Fibroblast of skin of right biceps (primary cell): ENCODE measurements around the gene F8.
"Not testable (repeated sequence)": the region's sequence is repeated elsewhere in the genome, so short reads cannot be mapped to it uniquely, and the experiment has no call there.

Source experiments
- DNase-seq: peaks from one replicate; pipeline ENCODE4 v3.0.0-alpha.2; 2013

F8 gene

DNA sequence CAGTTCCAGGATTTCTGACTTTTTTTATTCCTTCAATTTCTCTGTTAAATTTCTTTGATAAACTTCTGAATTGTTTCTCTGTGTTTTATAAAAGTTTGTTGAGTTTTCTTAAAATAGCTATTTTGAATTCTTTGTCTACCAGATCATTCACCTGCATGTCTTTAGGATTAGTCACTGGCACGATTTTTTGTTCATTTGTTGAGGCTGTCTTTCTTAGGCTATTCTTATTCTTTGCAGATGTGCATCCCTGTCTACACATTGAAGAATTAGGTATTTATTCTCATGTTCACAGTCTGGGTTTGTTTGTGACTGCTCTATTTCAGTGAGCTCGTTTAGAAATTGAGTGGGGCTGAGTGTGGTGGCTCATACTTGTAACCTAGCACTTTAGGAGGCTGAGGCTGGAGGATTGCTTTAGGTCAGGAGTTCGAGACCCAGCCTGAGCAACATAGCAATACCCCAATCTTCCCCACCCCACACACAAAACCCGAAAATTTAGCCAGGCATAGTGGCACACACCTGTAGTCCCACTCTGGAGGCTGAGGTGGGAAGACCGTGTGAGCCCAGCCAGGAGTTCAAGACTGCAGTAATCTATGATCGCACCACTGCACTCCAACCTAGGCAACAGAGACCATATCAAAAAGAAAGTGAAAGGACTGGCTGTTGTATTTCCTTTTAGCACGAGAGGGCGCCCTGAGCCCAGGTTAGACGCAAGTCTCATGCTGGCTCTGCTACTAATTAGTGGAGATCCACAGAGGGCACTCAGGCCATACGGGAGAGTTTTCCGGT is 42.0 kb downstream of the F8 start:
- DNase-seq: peak; percentile 60

DNA sequence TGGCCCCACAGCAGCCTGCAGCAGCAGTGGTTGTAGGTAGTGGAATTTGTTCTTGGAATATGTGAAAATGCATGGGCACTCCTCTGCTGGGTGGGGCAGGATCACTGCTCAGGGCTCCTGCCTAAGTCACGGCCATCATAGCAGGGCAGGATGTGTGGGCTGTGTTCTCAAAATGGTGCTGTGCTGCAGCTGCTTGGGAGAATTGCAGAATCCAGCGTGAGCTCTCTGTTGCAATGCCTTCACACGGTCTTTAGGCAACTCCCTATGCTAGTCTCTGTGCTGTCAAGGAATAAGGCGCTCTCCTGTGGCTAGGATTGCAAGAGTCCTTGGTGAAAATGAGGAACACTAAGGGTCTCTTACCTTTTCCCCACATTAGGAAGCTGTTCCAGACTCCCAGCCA is 42.9 kb downstream of the F8 start:
- DNase-seq: no peak

DNA sequence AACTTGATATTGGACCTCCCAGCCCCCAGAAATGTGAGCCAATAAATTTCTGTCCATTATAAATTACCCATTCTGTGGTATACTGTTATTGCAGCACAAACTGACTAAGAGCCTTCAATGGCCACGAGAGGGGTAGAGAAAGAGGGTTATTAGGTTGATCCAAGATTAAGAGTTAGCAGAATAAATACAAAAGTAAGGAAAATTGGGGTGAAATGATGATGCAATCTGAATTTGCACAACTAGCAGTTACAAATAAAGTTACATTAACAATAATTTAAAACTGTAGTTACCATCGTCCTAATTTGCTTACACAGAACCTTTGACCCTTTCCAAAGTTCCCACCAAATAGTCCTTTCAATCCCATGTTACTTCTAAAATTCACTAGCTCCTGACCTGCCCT is 54.2 kb downstream of the F8 start:
- no peak for DNase-seq

DNA sequence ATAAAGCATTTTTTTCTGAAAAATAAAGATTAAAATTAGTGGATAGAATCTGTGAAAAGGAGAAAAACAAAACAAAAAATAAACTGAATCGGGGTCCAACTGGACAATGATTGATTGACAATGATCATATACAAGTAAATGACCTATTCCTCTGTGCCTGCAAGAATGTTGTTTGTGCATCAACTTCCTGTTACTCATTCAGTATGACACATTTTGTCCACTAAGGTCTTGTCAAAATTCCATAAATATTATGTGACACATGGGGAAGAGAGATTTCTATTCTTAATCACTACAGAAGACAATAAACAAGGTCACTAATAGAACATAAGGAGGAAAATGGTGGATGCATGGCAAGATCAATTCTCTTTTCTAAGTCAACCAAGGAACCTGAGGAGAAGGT is 54.9 kb downstream of the F8 start:
- peak; percentile 2 for DNase-seq

DNA sequence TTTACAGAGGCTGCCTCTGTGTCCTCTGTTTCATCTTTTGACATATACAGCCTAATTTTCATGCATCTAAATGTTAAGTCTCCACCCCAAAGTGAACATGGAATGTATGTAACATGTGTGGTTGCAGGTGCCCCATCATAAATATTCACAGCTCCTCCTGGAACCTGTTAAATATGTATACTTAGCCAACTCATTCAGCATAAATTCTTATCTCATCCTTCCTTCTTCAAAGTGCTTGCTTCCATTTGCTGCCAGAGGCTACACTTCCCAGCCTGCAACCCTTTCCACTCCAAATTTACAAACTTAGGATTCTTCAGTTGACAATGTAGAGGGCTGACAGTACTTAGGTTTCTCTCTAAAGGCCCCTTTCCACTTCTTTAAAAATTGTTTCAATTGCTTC is 60.6 kb downstream of the F8 start:
- DNase-seq: no peak

DNA sequence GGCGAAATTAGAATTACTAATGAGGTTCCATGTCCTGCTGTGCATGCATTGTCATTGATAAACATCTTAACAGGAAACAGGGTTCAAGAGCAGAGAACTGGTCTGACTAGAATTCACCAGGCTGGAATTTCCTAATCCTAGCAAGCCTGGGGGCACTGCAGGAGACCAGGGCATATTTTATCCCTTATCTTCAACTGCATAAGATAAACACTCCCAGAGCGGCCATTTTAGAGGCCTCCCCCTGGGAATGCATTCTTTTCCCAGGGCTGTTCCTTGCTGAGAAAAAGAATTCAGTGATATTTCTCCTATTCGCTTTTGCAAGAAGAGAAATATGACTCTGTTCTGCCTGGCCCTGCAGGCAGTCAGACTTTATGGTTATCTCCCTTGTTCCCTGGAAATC is 66.7 kb downstream of the F8 start:
- DNase-seq: not testable (repeated sequence)

DNA sequence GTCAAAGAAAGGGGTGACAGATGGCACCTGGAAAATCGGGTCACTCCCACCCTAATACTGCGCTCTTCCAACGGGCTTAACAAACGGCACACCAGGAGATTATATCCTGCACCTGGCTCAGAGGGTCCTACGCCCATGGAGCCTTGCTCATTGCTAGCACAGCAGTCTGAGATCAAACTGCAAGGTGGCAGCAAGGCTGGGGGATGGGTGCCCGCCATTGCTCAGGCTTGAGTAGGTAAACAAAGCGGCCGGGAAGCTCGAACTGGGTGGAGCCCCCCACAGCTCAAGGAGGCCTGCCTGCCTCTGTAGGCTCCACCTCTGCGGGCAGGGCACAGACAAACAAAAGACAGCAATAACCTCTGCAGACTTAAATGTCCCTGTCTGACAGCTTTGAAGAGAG is 83.3 kb downstream of the F8 start:
- not testable (repeated sequence) for DNase-seq

DNA sequence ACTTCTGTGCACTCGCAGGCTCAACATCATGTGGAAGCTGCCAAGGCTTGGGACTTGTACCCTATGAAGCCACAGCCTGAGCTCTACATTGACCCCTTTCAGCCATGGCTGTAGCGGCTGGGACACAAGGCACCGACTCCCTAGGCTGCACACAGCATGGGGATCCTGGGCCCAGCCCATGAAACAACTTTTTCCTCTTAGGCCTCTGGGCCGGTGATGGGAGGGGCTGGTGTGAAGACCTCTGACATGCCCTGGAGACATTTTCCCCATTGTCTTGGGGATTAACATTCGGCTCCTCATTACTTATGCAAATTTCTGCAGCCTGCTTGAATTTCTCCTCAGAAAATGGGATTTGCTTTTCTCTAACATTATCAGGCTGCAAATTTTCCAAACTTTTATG is 97.8 kb downstream of the F8 start:
- DNase-seq: not testable (repeated sequence)

DNA sequence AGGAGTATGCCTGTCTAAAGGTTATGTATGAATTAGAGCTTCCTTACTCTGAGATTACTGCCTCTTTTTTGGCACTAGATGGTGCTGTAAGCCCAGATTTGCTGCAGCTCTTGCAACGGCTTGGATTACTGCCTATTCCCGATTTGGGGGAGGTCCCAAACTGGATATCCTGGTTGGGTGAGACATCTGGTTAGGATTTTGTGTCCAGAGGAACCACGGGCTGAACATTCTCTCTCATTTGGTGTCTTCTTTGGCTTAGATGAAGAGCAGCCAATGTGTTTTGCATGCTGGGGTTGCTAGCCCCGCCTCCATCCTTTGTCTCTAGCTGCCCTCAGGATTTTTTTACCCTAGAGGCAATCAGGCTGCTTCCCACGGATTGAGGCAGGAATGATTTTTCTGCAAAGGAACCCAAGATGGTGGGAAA is 104.5 kb downstream of the F8 start:
- DNase-seq: peak; percentile 85

DNA sequence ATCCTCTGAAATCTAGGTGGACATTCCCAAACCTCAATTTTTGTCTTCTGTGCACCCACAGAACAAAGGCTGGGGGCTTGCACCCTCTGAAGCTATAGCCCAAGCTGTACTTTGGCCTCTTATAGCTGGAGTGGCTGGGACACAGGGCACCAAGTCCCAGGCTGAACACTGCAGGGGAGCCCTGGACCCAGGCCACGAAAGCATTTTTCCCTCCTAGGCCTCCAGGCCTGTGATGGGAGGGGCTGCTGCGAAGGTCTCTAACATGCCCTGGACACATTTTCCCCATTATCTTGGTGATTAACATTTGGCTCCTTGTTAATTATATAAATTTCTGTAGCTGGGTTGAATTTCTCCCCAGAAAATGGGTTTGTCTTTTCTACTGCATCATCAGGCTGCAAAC is 108.5 kb downstream of the F8 start:
- no peak for DNase-seq

DNA sequence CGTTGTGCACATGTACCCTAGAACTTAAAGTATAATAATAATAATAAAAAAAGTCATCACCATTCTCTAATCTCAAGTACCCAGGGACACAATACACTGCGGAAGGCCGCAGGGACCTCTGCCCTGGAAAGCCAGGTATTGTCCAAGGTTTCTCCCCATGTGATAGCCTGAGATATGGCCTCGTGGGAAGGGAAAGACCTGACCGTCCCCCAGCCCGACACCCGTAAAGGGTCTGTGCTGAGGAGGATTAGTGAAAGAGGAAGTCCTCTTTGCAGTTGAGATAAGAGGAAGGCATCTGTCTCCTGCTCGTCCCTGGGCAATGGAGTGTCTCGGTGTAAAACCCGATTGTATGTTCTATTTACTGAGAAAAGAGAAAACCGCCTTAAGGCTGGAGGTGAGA is 112.0 kb downstream of the F8 start:
- DNase-seq: not testable (repeated sequence)

DNA sequence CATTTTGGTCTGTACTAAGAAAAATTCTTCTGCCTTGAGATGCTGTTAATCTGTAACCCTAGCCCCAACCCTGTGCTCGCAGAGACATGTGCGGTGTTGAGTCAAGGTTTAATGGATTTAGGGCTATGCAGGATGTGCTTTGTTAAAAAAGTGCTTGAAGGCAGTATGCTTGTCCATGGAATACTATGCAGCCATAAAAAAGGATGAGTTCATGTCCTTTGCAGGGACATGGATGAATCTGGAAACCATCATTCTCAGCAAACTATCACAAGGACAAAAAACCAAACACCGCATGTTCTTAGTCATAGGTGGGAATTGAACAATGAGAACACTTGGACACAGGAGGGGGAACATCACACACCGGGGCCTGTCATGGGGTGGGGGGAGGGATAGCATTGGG is 112.5 kb downstream of the F8 start:
- DNase-seq: not testable (repeated sequence)

DNA sequence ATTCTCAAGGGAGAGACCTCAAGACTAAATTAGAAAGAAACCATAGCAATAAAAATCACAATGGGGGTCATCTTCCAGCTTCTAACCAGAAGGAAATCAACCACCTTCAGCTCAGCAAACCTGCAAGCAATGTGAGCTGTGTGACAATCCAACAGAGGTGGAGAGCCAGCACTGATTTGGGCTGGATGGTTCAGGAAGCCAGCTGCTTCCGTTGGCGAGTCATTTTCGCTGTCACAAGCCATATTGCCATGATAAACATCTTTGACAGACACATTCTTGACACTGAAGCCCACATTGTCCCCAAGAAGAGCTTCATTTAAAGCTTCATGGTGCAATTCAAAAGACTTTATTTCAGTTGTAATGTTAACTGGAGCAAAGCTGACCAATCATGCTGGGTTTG is 113.7 kb downstream of the F8 start:
- DNase-seq: no peak

DNA sequence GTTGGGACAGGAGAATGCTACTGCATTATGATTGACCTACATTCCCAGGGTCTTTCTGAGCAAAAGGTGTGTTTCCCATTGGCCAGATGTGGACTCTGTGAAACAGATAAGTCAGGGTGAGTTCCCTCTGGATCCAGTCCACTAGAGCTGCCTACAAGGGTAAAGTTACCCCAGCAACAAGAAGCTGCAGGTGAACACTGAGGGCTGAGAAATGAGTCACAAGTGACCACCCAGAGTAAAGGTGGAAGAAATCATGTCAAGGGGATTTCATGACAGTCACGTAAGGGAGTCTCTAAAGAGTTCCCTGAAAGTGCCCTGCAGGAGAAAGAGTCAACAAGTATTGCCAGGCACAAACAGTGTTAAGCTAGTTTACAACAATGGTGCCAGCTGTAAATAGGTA is 120.1 kb downstream of the F8 start:
- no peak for DNase-seq

DNA sequence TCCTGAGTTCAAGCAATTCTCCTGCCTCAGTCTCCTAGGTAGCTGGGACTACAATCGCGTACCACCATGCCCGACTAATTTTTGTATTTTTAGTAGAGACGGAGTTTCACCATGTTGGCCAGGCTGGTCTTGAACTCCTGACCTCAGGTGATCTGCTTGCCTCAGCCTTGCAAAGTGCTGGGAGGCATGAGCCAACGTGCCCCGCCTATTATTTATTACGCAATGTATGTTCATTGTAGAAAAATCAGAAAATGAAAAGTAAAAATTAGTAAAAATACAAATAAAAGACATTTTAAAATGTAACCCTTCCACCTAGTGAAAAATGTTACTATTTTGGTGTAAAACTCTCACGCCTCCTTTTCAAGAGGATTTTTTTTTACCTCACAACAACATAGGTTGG is 122.2 kb downstream of the F8 start:
- DNase-seq: no peak

DNA sequence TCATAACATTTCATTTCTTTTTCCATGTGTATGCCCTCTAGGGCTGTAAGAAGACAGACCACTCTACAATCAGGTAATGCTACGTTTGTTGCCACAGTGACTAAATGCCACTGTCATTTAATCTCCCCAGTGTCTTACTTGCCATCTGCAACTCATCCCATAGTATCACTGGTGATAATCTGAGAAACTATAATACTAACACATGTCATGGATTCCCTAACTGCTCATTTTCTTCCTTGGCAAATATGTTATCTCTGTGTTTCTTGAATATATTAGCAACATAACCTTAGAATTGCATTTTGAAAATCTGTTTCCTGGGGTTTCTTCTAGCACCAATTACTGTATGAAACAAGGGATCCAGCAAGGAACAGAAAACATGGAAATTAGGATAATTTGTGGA is 130.2 kb downstream of the F8 start:
- DNase-seq: no peak

DNA sequence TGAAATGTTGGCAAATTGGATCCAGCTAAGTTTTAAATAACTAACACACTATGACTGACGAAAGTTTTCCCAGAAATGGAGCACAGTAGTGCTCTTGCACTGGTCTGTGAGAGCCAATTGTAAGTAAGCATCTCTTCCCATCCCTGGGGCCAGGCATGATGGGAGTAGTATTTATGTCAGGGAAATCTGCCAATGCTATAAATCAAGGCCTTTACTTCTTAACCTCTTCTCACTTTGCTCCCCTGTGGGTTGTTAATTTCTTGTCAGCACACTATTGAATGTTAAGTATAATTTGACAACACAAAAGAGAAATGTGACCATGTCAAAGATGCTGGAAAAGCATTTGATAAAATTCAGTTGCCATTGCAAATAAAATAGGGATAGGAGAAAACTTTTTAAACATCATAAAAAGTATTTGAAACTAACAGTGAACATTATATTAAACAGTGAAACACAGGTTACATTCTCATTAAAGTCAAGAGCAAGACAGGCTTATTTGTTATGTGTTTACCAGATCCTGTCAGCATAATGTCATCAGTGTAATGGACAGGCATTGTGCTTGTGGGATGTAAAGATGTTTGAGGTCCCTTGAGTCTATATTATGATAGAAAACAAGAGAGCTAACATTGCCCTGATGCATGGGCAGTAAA is 131.4 kb downstream of the F8 start:
- peak; percentile 0 for DNase-seq

DNA sequence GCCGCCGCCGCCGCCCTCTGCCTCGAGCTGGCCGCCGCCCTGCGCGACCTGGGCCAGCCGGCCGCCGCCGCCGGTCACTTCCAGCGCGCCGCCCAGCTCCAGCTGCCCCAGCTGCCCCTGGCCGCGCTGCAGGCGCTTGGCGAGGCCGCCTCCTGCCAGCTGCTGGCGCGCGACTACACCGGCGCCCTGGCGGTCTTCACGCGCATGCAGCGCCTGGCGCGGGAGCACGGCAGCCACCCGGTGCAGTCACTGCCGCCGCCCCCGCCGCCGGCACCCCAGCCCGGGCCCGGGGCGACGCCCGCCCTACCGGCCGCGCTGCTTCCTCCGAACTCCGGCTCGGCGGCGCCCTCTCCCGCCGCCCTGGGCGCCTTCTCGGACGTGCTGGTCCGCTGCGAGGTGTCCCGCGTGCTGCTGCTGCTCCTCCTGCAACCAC is 135.7 kb downstream of the F8 start:
- DNase-seq: not testable (repeated sequence)

DNA sequence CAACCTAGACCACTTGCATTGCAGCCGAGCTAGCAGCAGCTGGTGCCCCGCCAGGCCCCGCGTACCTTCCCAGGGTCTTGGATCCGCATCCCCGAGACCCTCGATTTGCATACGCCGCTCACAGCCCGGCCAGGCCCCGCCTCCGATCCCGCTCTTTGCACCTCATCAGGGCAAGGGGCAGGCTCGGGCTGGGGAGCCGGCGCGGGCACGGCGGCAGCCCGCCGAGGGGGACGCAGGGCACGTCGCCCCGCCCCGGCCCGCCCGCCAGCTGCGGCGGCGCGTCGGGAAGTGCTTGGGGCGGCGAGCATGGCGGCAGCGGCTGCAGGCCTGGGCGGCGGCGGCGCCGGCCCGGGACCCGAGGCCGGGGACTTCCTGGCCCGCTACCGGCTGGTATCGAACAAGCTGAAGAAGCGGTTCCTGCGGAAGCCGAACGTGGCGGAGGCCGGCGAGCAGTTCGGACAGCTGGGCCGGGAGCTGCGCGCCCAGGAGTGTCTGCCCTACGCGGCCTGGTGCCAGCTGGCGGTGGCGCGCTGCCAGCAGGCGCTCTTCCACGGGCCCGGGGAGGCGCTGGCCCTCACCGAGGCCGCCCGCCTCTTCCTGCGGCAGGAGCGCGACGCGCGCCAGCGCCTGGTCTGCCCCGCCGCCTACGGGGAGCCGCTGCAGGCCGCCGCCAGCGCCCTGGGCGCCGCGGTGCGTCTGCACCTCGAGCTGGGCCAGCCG is 136.3 kb downstream of the F8 start, which contains the start of gene F8A1:
Gene F8A1 (plus strand): TSS at position 287 of the 720 bp plus-strand sequence. CDS start 20 bp downstream, at position 307.
- not testable (repeated sequence) for DNase-seq

DNA sequence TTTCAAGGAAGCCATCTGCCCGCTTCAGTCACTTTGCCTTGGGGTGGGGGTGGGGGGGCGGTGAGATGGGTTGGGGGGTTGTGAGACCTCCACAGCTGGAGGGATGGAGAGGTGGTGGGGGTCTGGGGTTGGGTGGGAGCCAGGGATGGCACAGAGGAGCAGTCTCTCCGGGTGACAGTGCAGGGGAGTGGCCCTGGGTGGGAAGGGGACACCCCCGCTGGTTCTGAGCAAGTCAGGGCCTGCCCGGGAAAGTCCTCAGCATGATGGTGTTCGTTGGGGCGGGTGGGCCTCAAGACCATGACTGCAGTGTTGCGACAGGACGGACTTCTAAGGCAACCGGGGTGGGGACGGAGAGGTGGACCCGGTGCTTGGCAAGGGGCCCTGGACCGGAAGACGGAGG is 137.0 kb downstream of the F8 start:
- DNase-seq: not testable (repeated sequence)

DNA sequence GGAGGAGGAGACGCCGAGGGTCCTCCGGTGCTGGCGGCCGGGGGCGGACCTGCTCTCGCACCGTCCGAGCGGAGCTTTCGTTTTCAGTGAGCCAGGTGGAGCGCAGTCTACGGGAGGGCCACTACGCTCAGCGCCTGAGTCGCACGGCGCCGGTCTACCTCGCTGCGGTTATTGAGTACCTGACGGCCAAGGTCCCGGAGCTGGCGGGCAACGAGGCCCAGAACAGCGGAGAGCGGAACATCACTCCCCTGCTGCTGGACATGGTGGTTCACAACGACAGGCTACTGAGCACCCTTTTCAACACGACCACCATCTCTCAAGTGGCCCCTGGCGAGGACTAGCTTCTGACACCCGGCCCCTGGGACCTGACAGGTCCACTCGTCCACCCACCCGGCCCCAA is 137.5 kb downstream of the F8 start:
- not testable (repeated sequence) for DNase-seq

DNA sequence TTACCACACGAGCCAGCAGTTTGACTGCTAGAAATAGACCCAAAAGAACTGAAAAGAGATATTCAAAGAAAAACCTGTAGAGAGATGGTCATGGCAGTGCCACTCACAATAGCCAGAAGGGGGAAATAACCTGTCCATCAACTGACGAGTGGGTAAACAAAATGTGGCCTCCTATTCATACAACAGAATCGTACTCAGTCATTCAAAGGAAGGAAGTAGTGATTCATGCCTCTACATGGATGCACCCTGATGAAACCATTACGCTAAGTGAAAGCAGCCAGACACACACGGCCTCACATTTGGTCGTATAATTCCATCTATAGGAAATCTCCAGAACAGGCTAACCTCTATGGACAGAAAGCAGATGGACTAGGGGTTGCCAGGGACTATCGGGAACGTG is 138.5 kb downstream of the F8 start:
- not testable (repeated sequence) for DNase-seq

DNA sequence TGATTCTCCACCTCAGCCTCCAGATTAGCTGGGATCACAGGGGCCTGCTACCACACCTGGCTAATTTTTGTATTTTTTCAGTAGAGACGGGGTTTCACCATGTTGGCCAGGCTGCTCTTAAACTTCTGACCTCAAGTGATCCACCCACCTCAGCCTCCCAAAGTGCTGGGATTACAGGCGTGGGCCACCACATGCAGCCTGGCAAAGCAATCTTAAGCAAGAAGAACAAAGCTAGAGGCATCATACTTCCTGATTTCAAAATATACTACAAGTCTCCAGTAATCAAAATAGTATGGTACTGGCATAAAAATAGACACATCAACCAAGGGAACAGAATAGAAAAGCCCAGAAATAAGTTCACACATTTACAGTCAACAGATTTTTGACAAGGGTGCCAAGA is 149.2 kb downstream of the F8 start:
- DNase-seq: no peak

DNA sequence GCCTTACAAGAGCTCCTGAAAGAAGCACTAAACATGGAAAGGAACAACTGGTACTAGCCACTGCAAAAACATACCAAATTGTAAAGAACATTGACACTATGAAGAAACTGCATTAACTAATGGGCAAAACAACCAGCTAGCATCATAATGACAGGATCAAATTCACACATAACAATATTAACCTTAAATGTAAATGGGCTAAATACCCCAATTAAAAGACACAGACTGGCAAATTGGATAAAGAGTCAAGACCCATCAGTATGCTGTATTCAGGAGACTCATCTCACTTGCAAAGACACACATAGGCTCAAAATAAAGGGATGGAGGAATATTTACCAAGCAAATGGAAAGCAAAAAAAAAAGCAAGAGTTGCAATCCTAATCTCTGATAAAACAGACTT is 154.0 kb downstream of the F8 start:
- DNase-seq: not testable (repeated sequence)
